Ascending aorta (tissue), 2 donors: ENCODE data around the gene FAM181A. TPM values are rescaled to one million over a fixed set of nuclear protein-coding genes. Genes with fewer than 3 reads are reported as not detected.

ENCODE experiments used
- DNase-seq, 2 donors: peaks; one replicate each; pipeline ENCODE4 v3.0.0-alpha.2; 2019; ENCODE audit warnings: low spot score in 2 of 2
- H3K27ac ChIP-seq, 2 donors: fragments of 200-600 bp; sonication (generic); one replicate each; pipeline ENCODE4 v1.5.1; 2016 to 2017; ENCODE audit warnings: mild to moderate bottlenecking in 1 of 2
- H3K27me3 ChIP-seq: fragments of 200-600 bp; sonication (generic); one replicate; pipeline ENCODE4 v1.5.1; 2017
- H3K36me3 ChIP-seq, 2 donors: fragments of 200-600 bp; sonication (generic); one replicate each; pipeline ENCODE4 v1.5.1; 2016
- H3K4me1 ChIP-seq, 2 donors: fragments of 200-600 bp; sonication (generic); one replicate each; pipeline ENCODE4 v1.5.1; 2016 to 2017; ENCODE audit warnings: mild to moderate bottlenecking in 1 of 2
- H3K4me3 ChIP-seq, 2 donors: fragments of 200-600 bp; sonication (generic); one replicate each; pipeline ENCODE4 v1.5.1; 2016 to 2017; ENCODE audit warnings: mild to moderate bottlenecking in 1 of 2
- H3K9me3 ChIP-seq, 2 donors: fragments of 200-600 bp; sonication (generic); one replicate each; pipeline ENCODE4 v1.5.1; 2016
- CTCF ChIP-seq, 3 experiments: fragments of 200-600 bp in 2 of 3; fragments of 450-650 bp in 1 of 3; sonication (generic) in 2 of 3; IDR thresholded peaks; one replicate each; pipeline ENCODE4 v1.5.1; 2016 to 2019; ENCODE audit warnings: antibody characterized with exemption in 3 of 3, mild to moderate bottlenecking in 1 of 3, moderate library complexity in 1 of 3
- intact Hi-C: fragments of 100-400 bp; cut with DNase I; formaldehyde crosslinking; loops from one replicate; pipeline ENCODE4 v1.15.1; 2023
- total RNA-seq: library from RNA; depleted of rRNA; stranded (reverse); fragments of >200 nt; gene quantifications from one replicate; pipeline ENCODE4 v1.1.0, GENCODE V29; 2016

FAM181A gene
- total RNA-seq, 1 donor from 2014 or later, result not detected

GRCh38 chr14:93956514-93957332 is 29.6 kb downstream of the FAM181A start:
- Histone ChIP-seq H3K27ac (peak overlapping the region; percentile 51 to 53), H3K4me3 (no peak overlapping the region), H3K36me3 (peaks cover 23 to 32% of the 10 kb centered on the region in 2 donors), H3K9me3 (no peaks in the 10 kb centered on the region), H3K4me1 (peaks cover 6 to 43% of the 10 kb centered on the region in 2 donors), H3K27me3 (no peaks in the 10 kb centered on the region)
- intact Hi-C loops, result no loop called here
- TF ChIP-seq CTCF (IDR thresholded peaks at IDR 0.05), result no peak
- DNase-seq, result no peak

GRCh38 chr14:93957333-93957710 is 30.2 kb downstream of the FAM181A start:
- Histone ChIP-seq H3K4me3 (no peak overlapping the region), H3K27me3 (no peaks in the 10 kb centered on the region), H3K36me3 (peaks cover 21 to 27% of the 10 kb centered on the region in 2 donors), H3K27ac (peak overlapping the region; percentile 51 to 53), H3K9me3 (no peaks in the 10 kb centered on the region), H3K4me1 (peaks cover 6 to 43% of the 10 kb centered on the region in 2 donors)
- TF ChIP-seq CTCF (IDR thresholded peaks at IDR 0.05), result no peak
- DNase-seq, result no peak
- intact Hi-C loops, result no loop called here

GRCh38 chr14:93957751-93958566 is 30.8 kb downstream of the FAM181A start:
- Histone ChIP-seq H3K4me3 (no peak overlapping the region), H3K27ac (peak overlapping the region; percentile 71 to 80), H3K4me1 (peaks cover 6 to 47% of the 10 kb centered on the region in 2 donors), H3K36me3 (peaks cover 16 to 21% of the 10 kb centered on the region in 2 donors), H3K9me3 (no peaks in the 10 kb centered on the region), H3K27me3 (no peaks in the 10 kb centered on the region)
- no peak for TF ChIP-seq CTCF (IDR thresholded peaks at IDR 0.05)
- DNase-seq, result no peak
- intact Hi-C loops, result loop anchor here (2.0 kb wide), 1 partner anchor 17 kb away; no protein-coding TSS in a partner anchor

GRCh38 chr14:93958567-93959238 is 31.6 kb downstream of the FAM181A start:
- intact Hi-C loops, result loop anchor here (1.0 to 2.0 kb wide), 2 partner anchors 18 kb away; partner anchors contain the start of gene ASB2
- H3K27me3 ChIP-seq, result no peaks in the 10 kb centered on the region
- peaks cover 14% of the 10 kb centered on the region in 2 donors for H3K36me3 ChIP-seq
- no peak for DNase-seq
- H3K9me3 ChIP-seq, result no peaks in the 10 kb centered on the region
- H3K4me3 ChIP-seq, result no peak overlapping the region
- H3K27ac ChIP-seq, result peak overlapping the region; percentile 71 to 80
- peaks cover 6 to 47% of the 10 kb centered on the region in 2 donors for H3K4me1 ChIP-seq
- TF ChIP-seq CTCF (IDR thresholded peaks at IDR 0.05), result no peak
